C1 segment of cervical spinal cord (tissue), 14 donors: ENCODE measurements around the gene LRRC4C.

Source experiments
- DNase-seq, 14 donors: peaks; one replicate each; lab custom pipeline; 2025; lab: John Stamatoyannopoulos, UW

The LRRC4C gene

DNA sequence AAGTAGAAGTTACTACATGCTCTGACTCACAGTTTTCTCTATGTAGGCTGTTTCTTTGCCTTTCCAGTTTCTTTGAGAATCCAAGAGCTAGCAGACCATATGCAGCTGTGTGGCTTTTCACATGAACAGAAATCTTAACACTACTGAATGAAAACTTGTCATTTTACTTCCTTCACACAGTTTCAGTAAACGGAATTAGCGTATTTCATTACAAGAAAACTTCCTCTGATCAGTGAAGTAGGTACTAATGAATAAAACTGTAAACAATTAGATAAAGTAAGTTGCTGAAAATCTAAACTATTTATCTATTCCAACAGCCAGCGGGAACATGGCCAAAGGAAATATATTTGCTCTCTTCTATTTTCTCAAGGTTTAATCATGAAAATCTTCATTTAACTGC, 953.2 kb downstream of the LRRC4C start:
- DNase-seq: no peak

DNA sequence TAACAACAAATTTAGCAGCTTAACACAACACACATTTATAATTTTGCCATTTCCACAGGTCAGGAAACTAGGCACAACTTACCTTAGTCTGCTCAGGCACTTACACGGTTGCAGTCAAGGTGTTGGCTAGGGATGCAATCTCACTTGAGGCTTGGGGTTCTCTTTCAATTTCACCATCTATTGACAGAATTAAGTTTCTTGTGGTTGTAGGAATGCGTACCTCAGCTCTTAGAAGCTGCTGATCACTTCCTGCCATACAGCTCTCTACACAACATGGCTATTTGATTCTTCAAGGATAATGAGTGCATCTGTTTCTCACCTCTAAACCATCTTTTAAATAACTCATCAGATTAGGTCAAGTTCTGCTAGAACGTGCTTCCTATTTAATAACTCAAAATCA, 968.1 kb downstream of the LRRC4C start:
- DNase-seq: no peak

DNA sequence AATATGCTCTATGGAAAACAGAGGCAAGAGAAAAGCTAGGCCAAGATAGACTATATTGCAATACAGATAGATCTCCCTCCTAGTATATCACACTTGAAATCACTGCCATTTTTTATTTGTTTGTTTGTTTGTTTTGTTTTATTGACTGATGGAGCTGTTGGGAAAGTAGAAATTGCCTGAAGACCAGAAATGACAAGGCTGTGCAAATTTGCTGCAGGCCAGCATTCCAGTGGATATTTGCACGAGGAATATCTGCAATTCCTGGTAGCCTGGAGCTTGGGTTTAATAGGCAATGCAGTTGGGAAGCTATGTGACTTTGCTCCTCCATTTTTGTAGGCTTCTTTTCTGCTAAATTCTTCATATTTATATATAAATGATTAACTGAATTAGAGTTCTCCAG, 991.7 kb downstream of the LRRC4C start:
- DNase-seq: no peak

DNA sequence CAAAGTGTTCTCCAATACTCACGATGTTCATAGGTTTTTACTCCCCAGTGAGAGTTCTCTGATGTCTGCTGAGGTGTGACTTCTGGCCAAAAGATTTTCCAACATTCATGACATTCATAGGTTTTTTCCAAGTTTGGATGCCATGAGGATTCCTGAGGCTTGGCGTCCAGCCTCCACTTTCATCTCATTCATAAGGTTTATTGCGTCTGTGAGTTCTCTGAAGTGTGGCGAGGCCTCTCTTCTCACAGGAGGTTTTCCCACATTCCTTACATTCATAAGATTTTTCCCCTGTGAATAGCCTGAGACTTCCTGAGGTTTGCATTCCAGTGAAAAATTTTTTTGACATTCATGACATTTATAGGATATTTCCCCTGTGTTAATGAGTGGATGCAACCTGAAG, 1014.1 kb downstream of the LRRC4C start:
- DNase-seq: no peak

DNA sequence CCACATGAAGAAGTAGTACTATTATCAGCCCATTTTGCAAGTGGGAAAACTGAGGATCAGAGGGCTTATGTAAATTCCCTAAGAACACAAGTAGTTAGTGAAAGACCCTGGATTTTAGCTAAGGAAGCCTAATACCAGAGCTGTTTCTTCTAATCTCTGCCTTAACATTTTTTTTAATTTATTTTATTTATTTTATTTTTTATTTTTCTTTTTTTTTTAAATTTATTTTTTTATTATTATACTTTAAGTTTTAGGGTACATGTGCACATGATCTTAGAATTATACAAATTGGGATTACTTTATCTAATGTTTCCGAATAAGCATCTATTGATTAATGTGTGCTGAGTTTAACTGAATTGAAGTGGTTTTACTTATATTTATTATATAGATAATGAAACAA, 1015.3 kb downstream of the LRRC4C start:
- DNase-seq: no peak

DNA sequence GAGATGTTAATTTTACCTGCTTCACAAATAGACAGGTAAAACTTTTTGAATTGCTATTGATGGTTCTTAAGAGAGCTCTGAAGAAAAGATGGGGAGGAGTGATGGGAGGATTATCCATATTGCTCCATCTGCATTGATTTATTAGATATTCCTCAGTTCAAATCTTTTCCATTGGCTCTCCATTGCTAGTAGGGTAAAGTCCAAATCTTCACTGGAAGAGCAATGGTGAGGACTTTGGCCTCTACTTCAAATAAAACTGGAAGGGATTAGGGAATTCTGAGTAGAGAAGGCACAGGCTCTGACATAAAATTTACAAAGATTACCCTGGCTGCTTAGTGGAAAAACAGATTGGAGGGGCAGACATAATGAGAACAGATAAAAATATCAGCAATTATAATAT, 1024.1 kb downstream of the LRRC4C start:
- no peak for DNase-seq

DNA sequence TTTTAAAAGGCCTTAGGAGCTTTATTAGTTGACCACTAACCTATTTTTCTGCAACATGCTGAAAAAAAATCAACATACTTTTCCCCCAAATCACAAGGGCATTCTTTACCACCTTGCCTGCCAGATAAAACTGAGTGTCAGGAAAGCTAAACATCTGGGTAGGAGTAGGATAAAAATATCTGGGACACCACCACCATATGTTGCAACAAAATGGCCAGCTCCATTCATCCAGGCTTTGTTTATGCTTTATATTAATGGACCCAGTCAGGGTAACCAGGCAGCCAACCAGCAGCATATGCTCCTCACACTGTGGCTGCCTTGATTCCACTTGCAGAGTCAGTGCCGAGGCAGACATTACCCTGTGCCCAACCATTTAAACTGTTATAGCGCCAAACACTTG, 1024.5 kb downstream of the LRRC4C start:
- peak in 1 of 14 donors; percentile 15 for DNase-seq

DNA sequence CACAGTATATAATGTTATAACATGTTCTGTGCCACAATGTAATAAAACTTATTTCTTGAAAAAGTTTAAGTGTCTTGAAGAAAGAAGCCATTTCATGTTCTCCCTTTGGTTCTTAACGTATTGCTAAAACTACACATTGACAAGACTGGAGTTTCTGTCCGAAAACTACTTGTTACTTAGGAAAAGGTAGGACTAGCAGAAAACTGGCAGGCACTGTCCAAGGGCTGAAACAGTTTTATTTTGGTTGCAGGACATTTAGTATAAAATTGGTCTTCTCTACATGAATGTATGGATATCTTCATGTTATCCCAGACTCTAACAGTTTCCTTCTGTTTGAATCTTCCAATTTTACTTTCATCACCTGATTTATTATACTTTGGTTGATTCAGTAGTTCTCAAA, 1027.1 kb downstream of the LRRC4C start:
- no peak for DNase-seq

DNA sequence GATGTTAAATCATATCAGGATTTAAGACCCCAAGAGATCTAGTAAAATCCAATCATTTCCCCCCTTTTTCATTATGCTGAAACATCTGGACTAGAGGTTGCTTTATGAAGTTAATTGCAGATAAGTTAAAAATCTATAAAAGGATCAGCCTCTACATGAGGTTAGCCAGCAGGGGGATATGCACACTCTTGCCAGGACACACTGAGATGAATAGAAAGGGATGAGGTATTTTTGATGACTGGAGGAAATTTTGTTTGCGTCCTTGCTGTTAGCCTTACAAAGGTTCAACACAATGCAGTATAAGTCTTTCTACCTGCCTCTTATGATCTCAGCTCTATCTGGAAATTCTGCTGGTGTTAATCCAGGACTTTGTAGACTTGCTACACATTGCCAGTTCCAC, 1034.3 kb downstream of the LRRC4C start:
- no peak for DNase-seq

DNA sequence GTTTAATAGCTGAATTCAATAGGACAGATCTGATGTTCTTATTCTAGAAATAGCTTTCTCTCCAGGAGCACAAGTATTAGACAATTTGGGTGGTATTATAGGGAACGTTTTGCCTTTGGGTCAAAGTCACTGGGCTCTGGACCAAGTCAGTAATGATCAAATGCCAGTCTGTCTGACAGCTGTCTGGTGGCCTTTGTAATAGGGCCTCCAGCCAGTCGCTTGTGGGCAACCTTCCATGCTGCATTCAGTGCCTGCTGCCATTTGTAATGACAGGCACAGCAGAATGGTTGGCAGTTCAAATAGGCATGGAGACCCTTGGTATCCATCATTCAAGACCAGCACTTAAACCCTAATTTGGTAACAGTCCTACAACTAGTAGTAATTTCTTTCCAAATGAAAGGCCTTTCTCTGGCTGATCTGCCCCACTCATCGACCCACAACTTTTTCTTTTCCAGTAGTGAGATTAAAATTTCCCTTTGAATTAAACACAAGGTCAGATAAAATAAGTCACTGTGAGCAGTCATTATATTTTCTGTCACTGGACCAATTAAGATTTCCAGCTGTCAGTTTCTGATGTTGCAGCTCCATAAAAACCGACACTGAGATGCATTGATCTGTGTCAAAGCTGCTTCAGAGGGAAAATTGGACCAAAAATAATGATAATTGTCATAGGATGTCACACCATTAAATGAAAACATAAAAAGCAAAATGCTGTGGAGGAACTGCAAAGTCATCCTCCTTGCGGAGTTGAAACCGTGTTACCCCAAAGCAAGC, 1038.1 kb downstream of the LRRC4C start:
- no peak for DNase-seq

DNA sequence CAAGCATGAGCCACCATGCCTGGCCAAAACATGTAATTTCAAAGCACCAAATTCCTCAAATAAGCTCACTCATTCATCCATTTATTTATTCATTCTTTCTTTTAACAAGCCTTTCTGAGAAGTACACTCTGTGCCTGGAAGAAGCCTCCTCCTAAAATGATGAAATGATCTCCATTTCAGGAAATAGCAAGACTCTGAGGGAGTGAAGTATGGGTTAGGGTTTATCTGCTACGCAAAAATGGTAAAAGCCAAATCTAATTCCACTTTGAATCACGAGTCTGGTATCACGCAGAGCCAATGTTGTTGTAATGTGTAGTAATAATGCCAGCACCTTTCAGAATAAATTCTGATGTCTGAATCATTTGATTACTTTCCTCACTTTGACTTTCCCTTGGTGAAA, 1041.8 kb downstream of the LRRC4C start:
- no peak for DNase-seq

DNA sequence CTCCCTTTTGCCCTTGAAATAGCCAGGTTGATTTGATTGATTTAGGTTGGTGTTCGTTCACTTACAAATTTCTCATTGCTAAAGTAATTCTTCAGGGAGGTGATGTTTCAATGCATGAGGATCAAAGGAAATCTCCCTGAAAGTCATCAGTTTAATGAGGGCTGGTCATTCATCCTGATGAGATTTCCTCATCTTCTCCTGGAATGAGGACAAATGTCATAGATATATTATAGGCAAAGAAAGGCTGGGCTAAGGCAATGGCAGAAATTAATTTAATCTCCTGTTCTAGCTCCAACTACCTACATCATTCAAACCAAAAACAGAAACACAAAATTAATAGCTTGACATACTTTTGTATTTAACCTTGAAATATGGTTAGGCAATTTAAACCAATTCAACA, 1052.1 kb downstream of the LRRC4C start:
- no peak for DNase-seq

DNA sequence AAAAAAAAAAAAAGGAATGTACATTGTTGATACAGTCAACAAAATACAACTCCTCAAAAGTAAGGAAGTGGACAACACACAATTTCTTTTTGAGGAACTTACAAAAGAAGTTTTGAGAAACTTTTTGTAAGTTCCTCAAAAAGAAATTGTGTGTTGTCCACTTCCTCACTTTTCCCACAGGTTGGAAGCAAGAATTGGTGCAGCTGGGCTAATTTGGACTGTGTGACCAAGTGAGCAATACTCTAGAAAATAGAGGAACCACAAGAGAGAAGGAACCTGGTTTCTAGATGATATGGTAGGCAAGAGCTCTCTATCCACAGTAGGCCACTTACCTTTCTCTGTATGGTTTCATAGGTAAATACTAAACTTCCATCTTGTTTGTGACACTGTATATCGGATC, 1053.8 kb downstream of the LRRC4C start:
- no peak for DNase-seq

DNA sequence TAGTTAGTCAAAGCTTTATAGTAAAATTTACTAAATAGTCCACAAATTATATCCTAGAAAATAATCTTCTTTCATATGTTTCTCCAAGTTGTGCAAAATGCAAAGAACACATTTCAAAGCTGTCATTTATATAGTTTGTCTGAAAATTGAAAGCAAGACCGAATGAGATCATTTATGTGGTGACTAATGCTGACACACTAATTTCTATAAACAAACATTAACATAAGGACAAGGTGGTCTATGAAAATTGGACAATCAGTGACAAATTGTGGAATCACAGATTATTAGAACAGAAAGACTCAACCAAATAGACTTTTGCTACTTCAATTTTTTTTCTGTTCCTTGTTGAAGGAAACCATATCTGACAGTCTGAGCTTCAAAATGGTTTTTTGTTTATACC, 1056.1 kb downstream of the LRRC4C start:
- DNase-seq: no peak

DNA sequence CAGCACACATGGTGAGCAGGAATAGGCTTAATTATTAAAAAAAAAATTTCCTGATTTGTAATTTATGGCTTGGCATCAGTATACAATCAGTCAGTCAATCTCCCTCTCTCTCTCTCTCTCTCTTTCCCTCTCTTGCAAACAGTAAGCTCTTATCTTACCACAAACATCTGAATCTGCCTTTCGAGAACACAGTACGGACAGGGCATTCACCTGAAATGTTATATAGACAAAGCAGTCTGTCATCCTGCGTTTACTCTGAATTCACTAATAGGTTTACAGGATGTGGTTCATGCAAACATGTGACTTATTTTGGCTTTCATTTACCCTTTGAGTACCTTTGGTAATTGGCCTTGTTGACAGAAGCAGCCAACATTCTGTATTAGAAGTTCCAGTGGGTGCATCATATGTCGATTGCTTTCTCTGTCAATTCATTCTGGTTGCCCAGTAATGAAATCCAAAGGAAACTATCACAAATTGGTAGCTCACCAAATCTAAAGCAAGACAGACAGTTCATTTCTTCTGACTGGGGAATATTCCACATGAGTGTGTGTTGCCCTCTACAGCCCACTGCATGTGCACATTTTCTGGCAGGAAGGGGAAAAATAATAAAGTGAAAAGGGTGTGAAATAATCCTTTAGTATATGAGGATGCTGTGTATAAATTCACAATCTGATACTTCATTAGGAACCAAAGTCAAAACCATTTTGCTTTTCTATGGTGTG, 1058.2 kb downstream of the LRRC4C start:
- DNase-seq: no peak

DNA sequence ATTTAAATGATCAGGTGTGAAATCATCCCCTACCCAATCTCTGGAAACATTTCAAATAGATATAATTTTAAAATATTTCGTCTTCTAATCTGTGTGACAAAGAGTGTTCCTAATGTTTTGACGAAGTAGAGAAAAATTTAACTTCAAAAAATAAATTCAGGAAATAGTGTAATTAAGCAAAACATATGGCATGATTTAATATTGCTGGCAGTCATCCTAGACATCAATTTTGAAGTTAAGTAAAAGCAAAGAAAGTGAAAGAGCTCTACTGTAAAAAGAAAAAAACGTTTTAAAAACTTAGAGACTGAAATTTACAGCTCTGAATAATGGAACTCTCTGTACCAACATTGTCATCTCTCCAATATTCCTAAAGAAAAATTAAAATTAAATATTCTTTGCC, 1062.3 kb downstream of the LRRC4C start:
- DNase-seq: no peak

DNA sequence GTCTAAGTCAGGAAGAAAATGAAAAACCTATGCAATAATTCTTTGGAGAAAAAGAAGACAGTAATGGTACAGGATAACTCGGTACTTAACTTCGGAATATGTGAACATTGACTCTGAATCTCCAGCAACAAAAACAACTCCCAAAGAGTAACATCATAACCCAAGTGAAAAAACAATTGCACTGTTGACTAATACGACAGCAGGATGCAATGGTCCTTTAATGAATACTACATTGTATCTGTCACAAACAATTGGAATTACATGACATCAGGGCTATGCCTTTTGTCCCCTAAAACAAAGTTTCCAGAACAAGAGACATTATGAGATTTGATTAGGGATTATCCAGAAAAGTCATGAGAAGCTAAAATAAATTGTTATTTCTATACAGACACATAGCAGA, 1065.9 kb downstream of the LRRC4C start:
- no peak for DNase-seq

DNA sequence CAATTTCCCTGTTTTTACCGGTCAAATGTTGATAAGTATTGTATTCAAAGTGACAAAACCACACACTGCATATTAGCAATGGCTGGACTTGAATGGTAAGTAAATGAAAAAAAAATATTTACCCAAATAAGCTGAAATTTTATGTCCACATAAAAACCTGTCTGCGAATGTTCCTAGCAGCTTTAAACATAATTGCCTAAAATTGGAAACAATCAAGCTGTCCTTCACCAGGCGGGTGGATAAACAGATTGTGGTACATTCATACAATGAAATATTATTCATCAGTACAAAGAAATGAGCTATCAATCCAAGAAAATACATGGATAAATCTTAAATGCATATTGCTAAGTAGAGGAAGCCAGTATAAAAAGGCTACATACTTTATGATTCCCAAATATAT, 1067.8 kb downstream of the LRRC4C start:
- DNase-seq: no peak

DNA sequence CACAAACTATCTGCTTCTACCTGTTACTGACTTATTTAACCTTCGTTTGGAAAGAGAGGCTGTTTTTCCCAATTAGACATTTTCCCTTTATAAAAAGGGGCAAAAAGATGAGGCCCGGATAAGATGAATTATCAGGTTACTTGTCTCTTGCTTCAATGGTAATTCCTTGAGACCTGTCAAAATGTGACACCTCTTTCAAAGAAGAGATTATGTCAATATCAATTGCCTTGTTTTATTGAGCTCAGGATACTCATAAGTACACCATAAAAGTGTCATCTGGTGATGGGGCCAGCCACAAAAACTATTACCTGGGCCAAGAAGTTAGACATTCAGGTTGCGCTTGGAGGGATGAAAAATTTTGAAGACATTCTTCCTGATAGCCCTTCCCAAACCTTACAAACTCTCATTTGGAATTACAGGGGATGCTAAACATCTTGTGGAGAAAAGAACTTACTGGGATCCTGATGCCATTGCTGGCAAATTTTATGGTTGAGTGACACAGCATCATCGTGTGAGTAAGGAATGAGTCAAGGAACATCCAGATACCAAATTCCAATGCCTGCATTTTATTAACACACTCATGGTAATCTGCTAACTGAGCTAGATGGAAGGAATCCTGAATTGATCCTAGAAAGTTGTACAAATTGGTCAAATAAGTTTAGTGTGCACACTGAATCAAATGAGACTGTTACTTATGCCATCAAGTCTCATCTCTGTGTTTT, 1071.2 kb downstream of the LRRC4C start:
- DNase-seq: no peak

DNA sequence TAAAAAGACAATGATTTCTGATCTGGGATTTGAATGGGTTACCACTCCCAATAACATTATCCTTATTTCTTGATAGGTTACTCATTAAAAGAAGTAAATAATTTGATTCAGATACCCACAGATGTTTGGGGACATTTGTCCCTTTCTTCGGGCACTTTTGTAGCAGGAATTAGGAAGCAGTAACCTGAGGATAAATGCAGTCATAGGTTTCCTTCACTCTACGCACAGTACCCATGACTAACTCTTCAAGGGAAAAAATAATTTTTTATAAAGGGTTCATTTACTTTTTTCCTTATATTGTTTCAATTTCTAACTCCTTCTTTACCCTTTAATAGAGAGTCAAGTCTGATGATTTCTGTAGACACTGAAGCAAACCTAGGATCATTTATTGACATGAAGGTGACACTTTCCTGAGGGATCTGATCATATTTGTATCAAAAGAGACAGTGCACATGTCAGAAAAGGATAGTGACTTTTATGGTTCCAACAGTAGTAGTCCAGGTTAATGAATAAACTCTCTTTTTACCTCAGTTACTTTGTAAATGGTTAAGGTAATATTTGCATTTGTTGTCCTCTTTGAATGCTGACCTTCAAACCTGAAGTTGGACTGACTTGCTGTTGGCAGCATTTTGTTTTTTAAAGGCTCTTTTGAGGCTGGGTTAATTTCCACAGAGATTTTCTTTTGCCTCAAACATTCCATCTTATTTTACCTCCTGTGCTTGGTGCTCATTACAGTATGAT, 1072.0 kb downstream of the LRRC4C start:
- no peak for DNase-seq

DNA sequence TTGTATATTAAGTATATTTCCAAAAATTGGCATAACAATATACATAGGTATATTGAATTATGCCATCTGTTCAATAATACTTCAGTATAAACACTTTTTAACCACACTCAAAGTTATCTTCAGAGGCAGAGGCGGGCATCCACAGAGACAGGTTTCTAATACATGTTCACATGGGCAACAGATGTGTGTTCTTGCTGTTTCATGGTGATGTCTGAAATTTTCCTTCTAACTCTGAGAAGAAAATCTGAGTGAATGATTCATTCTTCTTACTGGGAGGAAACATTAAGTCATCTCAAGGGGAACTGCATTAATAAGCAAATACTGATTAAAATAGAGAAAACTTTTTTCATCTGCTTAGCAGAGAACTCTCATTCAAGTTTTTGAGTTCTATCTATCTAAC, 1074.5 kb downstream of the LRRC4C start:
- no peak for DNase-seq

DNA sequence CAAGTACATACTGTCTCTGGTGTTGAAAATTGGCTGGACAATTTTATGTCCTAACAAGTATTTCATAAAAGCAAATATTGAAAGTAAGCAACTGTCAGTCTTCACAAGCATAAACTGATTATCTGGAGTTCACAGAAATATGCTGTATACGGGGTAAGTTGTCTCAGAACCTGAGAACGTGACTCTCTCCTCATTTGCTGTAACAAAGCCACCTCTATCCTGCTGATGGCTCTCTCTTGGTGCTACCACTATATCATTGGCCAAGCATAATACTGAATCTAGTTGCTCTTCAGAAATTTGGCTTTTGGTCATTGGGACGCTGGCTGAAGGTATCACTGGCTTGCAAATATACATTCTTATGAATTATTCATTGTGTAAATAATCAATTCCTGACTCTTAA, 1078.0 kb downstream of the LRRC4C start:
- no peak for DNase-seq
